OCI-LY7 (cell line): ENCODE data around the gene CCDC47. TPM values are rescaled to one million over a fixed set of nuclear protein-coding genes. Genes with fewer than 3 reads are reported as not detected.
A peak's percentile ranks its signal among the peaks of the same experiment; 100 is the strongest.

Source experiments
- BruUV-seq: library from RNA; stranded (reverse); fragments of 400-500 nt; replicated peaks from 2 replicates; lab custom pipeline; 2021; lab: Mats Ljungman, UMichigan
- CTCF ChIA-PET: fragments of 300-600 bp; sonication (Branson Sonifier 250); formaldehyde crosslinking; loops from one replicate; lab custom pipeline; 2022; ENCODE audit warnings: antibody characterized with exemption; ENCODE audit not compliant: unreplicated experiment; lab: Charles Lee
- POLR2A ChIA-PET: fragments of 300-600 bp; sonication (Branson Sonifier 250); formaldehyde crosslinking; loops from one replicate; lab custom pipeline; 2022; ENCODE audit warnings: antibody characterized with exemption; lab: Charles Lee
- DNase-seq: peaks from one replicate; pipeline ENCODE4 v3.0.0-alpha.2; 2015; ENCODE audit warnings: low spot score
- H2AFZ ChIP-seq: fragments of 200-600 bp; sonication (generic), shearing (Covaris generic); 2 replicates; pipeline ENCODE4 v1.6.1; 2014; ENCODE audit warnings: mild to moderate bottlenecking, antibody characterized with exemption, low read length, moderate library complexity
- H3K27ac ChIP-seq: fragments of 200-600 bp; sonication (generic); 2 replicates; pipeline ENCODE4 v1.5.1; 2014; ENCODE audit warnings: mixed run types, low read depth, mild to moderate bottlenecking, moderate library complexity, low read length, inconsistent platforms; ENCODE audit not compliant: poor library complexity, severe bottlenecking
- H3K36me3 ChIP-seq: fragments of 200-600 bp; sonication (generic); 2 replicates; pipeline ENCODE4 v1.6.1; 2014; ENCODE audit warnings: mild to moderate bottlenecking, antibody characterized with exemption, low read length, moderate library complexity, mixed read lengths; ENCODE audit not compliant: insufficient read depth
- H3K4me1 ChIP-seq: fragments of 200-600 bp; sonication (generic); 2 replicates; pipeline ENCODE4 v1.5.1; 2014; ENCODE audit warnings: mild to moderate bottlenecking, low read length; ENCODE audit not compliant: insufficient read depth, poor library complexity, severe bottlenecking
- H3K4me2 ChIP-seq: fragments of 200-600 bp; sonication (generic); 2 replicates; pipeline ENCODE4 v1.6.1; 2014; ENCODE audit warnings: mild to moderate bottlenecking, low read length
- H3K4me3 ChIP-seq: fragments of 200-600 bp; sonication (generic); 2 replicates; pipeline ENCODE4 v1.5.1; 2014; ENCODE audit warnings: mild to moderate bottlenecking, low read depth, low read length; ENCODE audit not compliant: poor library complexity, severe bottlenecking
- H3K79me2 ChIP-seq: fragments of 200-600 bp; sonication (generic); 2 replicates; pipeline ENCODE4 v1.6.1; 2016; ENCODE audit warnings: low read depth, mild to moderate bottlenecking, low read length, moderate library complexity, mixed read lengths; ENCODE audit not compliant: insufficient read depth
- H3K9me2 ChIP-seq: fragments of 200-600 bp; sonication (generic); 2 replicates; pipeline ENCODE4 v1.6.1; 2016; ENCODE audit warnings: mild to moderate bottlenecking, low read length, mixed read lengths; ENCODE audit not compliant: insufficient read depth
- H3K9me3 ChIP-seq: fragments of 200-600 bp; sonication (generic); 2 replicates; pipeline ENCODE4 v1.6.1; 2014; ENCODE audit warnings: mild to moderate bottlenecking, mixed run types, low read length, mixed read lengths
- H4K20me1 ChIP-seq: fragments of 200-600 bp; sonication (generic); 2 replicates; pipeline ENCODE4 v1.6.1; 2014; ENCODE audit warnings: mild to moderate bottlenecking, antibody characterized with exemption, low read length, moderate library complexity, mixed read lengths; ENCODE audit not compliant: insufficient read depth
- EZH2phosphoT487 ChIP-seq: fragments of 200-600 bp; sonication (generic); IDR thresholded peaks from 2 replicates; pipeline ENCODE4 v1.6.1; 2018; ENCODE audit warnings: low read depth, borderline replicate concordance, mild to moderate bottlenecking, mixed run types, antibody characterized with exemption, low read length, moderate library complexity, mixed read lengths
- intact Hi-C: fragments of 100-400 bp; cut with micrococcal nuclease; formaldehyde crosslinking; loops from one replicate; pipeline ENCODE4 v1.10.0; 2022; ENCODE audit not compliant: unreplicated experiment
- total RNA-seq, 2 experiments: library from RNA; depleted of rRNA in 1 of 2; stranded (reverse); fragments of >200 nt in 1 of 2; shearing (Covaris generic) in 1 of 2; gene quantifications; 2 replicates each; pipeline ENCODE4 v1.2.3, GENCODE V29; 2014 to 2022
- TF ChIP-seq, protein P1 (sequence below): fragments of 200-600 bp; sonication (generic); conservative IDR thresholded peaks from 2 replicates; pipeline ENCODE4 v1.5.1; 2014; ENCODE audit warnings: mild to moderate bottlenecking, antibody characterized with exemption, low read length, moderate library complexity, mixed read lengths

Gene CCDC47
- total RNA-seq, 2 experiments from 2014 or later = 27.5 to 50.3 TPM

- H3K79me2 ChIP-seq = peaks cover 30% of the 10 kb centered on the region
- peaks cover 50% of the 10 kb centered on the region for H3K4me1 ChIP-seq
- H3K4me3 ChIP-seq = peak overlapping the region; percentile 89
- no peak overlapping the region for H2AFZ ChIP-seq
- intact Hi-C loops = loop anchor here (5.0 kb wide), 3 partner anchors 96 to 269 kb away; partner anchors contain the start of gene CD79B
- peak overlapping the region; percentile 95 for H3K27ac ChIP-seq
- CTCF ChIA-PET = no interaction called here
- H4K20me1 ChIP-seq = peaks cover 11% of the 10 kb centered on the region; the same call in 1 of the 2 replicates
- peaks cover 63% of the 10 kb centered on the region for H3K36me3 ChIP-seq
- no peaks in the 10 kb centered on the region for H3K9me2 ChIP-seq
- POLR2A ChIA-PET = interaction anchor here (0.5 to 0.6 kb wide), 2 partner anchors 73 to 74 kb away, joined by 3 read pairs; partner anchors contain the start of gene MAP3K3
- no peaks in the 10 kb centered on the region for H3K9me3 ChIP-seq
- TF ChIP-seq EZH2phosphoT487 = no peak
- TF ChIP-seq, protein P1, sequence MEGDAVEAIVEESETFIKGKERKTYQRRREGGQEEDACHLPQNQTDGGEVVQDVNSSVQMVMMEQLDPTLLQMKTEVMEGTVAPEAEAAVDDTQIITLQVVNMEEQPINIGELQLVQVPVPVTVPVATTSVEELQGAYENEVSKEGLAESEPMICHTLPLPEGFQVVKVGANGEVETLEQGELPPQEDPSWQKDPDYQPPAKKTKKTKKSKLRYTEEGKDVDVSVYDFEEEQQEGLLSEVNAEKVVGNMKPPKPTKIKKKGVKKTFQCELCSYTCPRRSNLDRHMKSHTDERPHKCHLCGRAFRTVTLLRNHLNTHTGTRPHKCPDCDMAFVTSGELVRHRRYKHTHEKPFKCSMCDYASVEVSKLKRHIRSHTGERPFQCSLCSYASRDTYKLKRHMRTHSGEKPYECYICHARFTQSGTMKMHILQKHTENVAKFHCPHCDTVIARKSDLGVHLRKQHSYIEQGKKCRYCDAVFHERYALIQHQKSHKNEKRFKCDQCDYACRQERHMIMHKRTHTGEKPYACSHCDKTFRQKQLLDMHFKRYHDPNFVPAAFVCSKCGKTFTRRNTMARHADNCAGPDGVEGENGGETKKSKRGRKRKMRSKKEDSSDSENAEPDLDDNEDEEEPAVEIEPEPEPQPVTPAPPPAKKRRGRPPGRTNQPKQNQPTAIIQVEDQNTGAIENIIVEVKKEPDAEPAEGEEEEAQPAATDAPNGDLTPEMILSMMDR = peak; percentile 70
- no TSS peak for BruUV-seq
- peak overlapping the region; percentile 99 for H3K4me2 ChIP-seq
- DNase-seq = peak; percentile 84
Measured at GRCh38 chr17:63696381-63696961, 76.9 kb downstream of the CCDC47 start.

DNA sequence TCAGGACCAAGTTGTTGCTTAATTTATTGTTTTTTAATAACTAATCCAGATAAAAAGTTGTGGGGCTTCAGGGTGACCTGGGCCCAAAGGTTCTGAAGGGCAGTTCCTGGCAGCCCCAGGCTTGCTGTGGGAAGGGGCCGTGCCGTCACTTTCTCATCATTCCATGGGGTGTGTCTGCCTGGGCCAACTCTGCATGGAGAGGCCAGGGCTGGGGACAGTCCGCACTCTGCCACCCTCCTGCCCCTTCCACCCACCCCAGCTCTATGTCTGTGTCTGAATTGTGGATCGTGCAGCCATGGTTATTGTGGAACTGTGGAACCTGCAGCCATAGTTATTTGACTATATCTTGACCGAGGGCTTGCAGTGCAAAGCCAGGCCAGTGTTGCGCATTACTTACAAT, 77.5 kb downstream of the CCDC47 start:
- intact Hi-C loops = loop anchor here (1.0 to 5.0 kb wide), 4 partner anchors 96 to 269 kb away; partner anchors contain the start of genes CD79B, FTSJ3 and PSMC5
- Histone ChIP-seq H3K79me2 (peaks cover 24% of the 10 kb centered on the region), H3K36me3 (peaks cover 67% of the 10 kb centered on the region), H2AFZ (no peak overlapping the region), H3K4me3 (no peak overlapping the region), H3K9me3 (no peaks in the 10 kb centered on the region), H3K4me1 (peaks cover 45% of the 10 kb centered on the region), H4K20me1 (peaks cover 11% of the 10 kb centered on the region; the same call in 1 of the 2 replicates), H3K4me2 (peak overlapping the region; percentile 99), H3K27ac (peak overlapping the region; percentile 95), H3K9me2 (no peaks in the 10 kb centered on the region)
- TF ChIP-seq EZH2phosphoT487 = no peak
- TF ChIP-seq, protein P1 = no peak
- DNase-seq = no peak
- ChIA-PET CTCF (no interaction called here), POLR2A (interaction anchor here (1.8 kb wide), 2 partner anchors 13 to 16 kb away, joined by 7 to 8 read pairs; no protein-coding TSS in a partner anchor)
- no TSS peak for BruUV-seq

Other genes with a start within 250 kb of the CCDC47 start
- 35.4 and 46.4 TPM in 2 replicates for gene DCAF7, start 223.1 kb downstream of the CCDC47 start, total RNA-seq (2014; rRNA removed; shearing (Covaris generic))
- gene DCAF7, start 223.1 kb downstream of the CCDC47 start, total RNA-seq (2022) = 121 and 133 TPM in 2 replicates
- 13.4 and 16.2 TPM in 2 replicates for gene TACO1, start 172.7 kb downstream of the CCDC47 start, total RNA-seq (2014; rRNA removed; shearing (Covaris generic))
- gene TACO1, start 172.7 kb downstream of the CCDC47 start, total RNA-seq (2022) = 26.0 and 28.8 TPM in 2 replicates
- gene MAP3K3, start 151.2 kb downstream of the CCDC47 start, total RNA-seq (2014; rRNA removed; shearing (Covaris generic)) = 16.5 and 26.0 TPM in 2 replicates
- 28.6 and 29.0 TPM in 2 replicates for gene MAP3K3, start 151.2 kb downstream of the CCDC47 start, total RNA-seq (2022)
- gene LIMD2, start 73.5 kb downstream of the CCDC47 start, total RNA-seq (2014; rRNA removed; shearing (Covaris generic)) = 406 and 428 TPM in 2 replicates
- 286 and 306 TPM in 2 replicates for gene LIMD2, start 73.5 kb downstream of the CCDC47 start, total RNA-seq (2022)
- gene STRADA, start 31.8 kb downstream of the CCDC47 start, total RNA-seq (2014; rRNA removed; shearing (Covaris generic)) = 31.9 and 37.2 TPM in 2 replicates
- 68.0 and 80.3 TPM in 2 replicates for gene STRADA, start 31.8 kb downstream of the CCDC47 start, total RNA-seq (2022)
- gene DDX42, start 573 bp upstream of the CCDC47 start, total RNA-seq (2014; rRNA removed; shearing (Covaris generic)) = 74.1 and 85.1 TPM in 2 replicates
- gene DDX42, start 573 bp upstream of the CCDC47 start, total RNA-seq (2022) = 145 and 156 TPM in 2 replicates
- gene PSMC5, start 53.8 kb upstream of the CCDC47 start, total RNA-seq (2014; rRNA removed; shearing (Covaris generic)) = 32.6 and 42.7 TPM in 2 replicates
- 80.0 and 105 TPM in 2 replicates for gene PSMC5, start 53.8 kb upstream of the CCDC47 start, total RNA-seq (2022)
- 32.4 and 43.0 TPM in 2 replicates for gene FTSJ3, start 54.1 kb upstream of the CCDC47 start, total RNA-seq (2014; rRNA removed; shearing (Covaris generic))
- gene FTSJ3, start 54.1 kb upstream of the CCDC47 start, total RNA-seq (2022) = 38.2 and 49.0 TPM in 2 replicates
- 112 and 120 TPM in 2 replicates for gene SMARCD2, start 69.1 kb upstream of the CCDC47 start, total RNA-seq (2014; rRNA removed; shearing (Covaris generic))
- gene SMARCD2, start 69.1 kb upstream of the CCDC47 start, total RNA-seq (2022) = 127 and 136 TPM in 2 replicates
- gene CSH2, start 100.1 kb upstream of the CCDC47 start, total RNA-seq (2014; rRNA removed; shearing (Covaris generic)) = not detected in 2 replicates
- not detected in 2 replicates for gene CSH2, start 100.1 kb upstream of the CCDC47 start, total RNA-seq (2022)
- not detected in 2 replicates for gene GH2, start 108.3 kb upstream of the CCDC47 start, total RNA-seq (2014; rRNA removed; shearing (Covaris generic))
- gene GH2, start 108.3 kb upstream of the CCDC47 start, total RNA-seq (2022) = not detected in 2 replicates
- not detected in 2 replicates for gene CSH1, start 123.0 kb upstream of the CCDC47 start, total RNA-seq (2014; rRNA removed; shearing (Covaris generic))
- not detected in 2 replicates for gene CSH1, start 123.0 kb upstream of the CCDC47 start, total RNA-seq (2022)
- not detected in 2 replicates for gene CSHL1, start 137.7 kb upstream of the CCDC47 start, total RNA-seq (2014; rRNA removed; shearing (Covaris generic))
- gene CSHL1, start 137.7 kb upstream of the CCDC47 start, total RNA-seq (2022) = not detected in 2 replicates
- 0.21 and 4.3 TPM in 2 replicates for gene GH1, start 145.2 kb upstream of the CCDC47 start, total RNA-seq (2014; rRNA removed; shearing (Covaris generic))
- 0.96 TPM in 1 of 2 replicates, not detected in the other for gene GH1, start 145.2 kb upstream of the CCDC47 start, total RNA-seq (2022)
- 743 and 751 TPM in 2 replicates for gene CD79B, start 158.7 kb upstream of the CCDC47 start, total RNA-seq (2014; rRNA removed; shearing (Covaris generic))
- 457 and 479 TPM in 2 replicates for gene CD79B, start 158.7 kb upstream of the CCDC47 start, total RNA-seq (2022)
- gene SCN4A, start 199.3 kb upstream of the CCDC47 start, total RNA-seq (2014; rRNA removed; shearing (Covaris generic)) = 3.0 and 6.4 TPM in 2 replicates
- 9.0 and 11.9 TPM in 2 replicates for gene SCN4A, start 199.3 kb upstream of the CCDC47 start, total RNA-seq (2022)
- gene PRR29, start 224.8 kb upstream of the CCDC47 start, total RNA-seq (2014; rRNA removed; shearing (Covaris generic)) = 0.16 TPM in 1 of 2 replicates, not detected in the other
- 0.29 TPM in 1 of 2 replicates, not detected in the other for gene PRR29, start 224.8 kb upstream of the CCDC47 start, total RNA-seq (2022)
- gene ICAM2, start 247.0 kb upstream of the CCDC47 start, total RNA-seq (2014; rRNA removed; shearing (Covaris generic)) = 76.4 and 112 TPM in 2 replicates
- 79.1 and 88.7 TPM in 2 replicates for gene ICAM2, start 247.0 kb upstream of the CCDC47 start, total RNA-seq (2022)